K562 (cell line): ENCODE measurements around the gene FAM9B.

Experiments
- CHCHD3 ChIP-seq: fragments of 250-450 bp; sonication (Bioruptor Pico); IDR thresholded peaks from 2 replicates; pipeline ENCODE4 v2.1.2; 2022; ENCODE audit warnings: mild to moderate bottlenecking
- ILK ChIP-seq: fragments of 450-650 bp; IDR thresholded peaks from 2 replicates; pipeline ENCODE4 v1.6.1; 2016; ENCODE audit warnings: missing genetic modification characterization, low read depth, mild to moderate bottlenecking, missing compliant biosample characterization, moderate library complexity, borderline replicate concordance
- USF2 ChIP-seq: sonication (generic); formaldehyde crosslinking; IDR thresholded peaks from 2 replicates; pipeline ENCODE4 v1.5.0; 2020; ENCODE audit warnings: missing genetic modification reagents
- XRCC5 ChIP-seq: fragments of 200-400 bp; formaldehyde crosslinking; IDR thresholded peaks from 2 replicates; pipeline ENCODE4 v1.6.1; 2017; ENCODE audit warnings: low read depth, mild to moderate bottlenecking, low read length

GRCh38 chrX:9062641-9063040 is 28.7 kb upstream of the FAM9B start:
- TF ChIP-seq ILK (tag) (no peak), XRCC5 (no peak), USF2 (CRISPR knock-in tag) (no peak), CHCHD3 (CRISPR knock-in tag) (no peak)
